GM18909 (cell line): ENCODE measurements around the gene SHISA5.
"Not testable (repeated sequence)": the region's sequence is repeated elsewhere in the genome, so short reads cannot be mapped to it uniquely, and the experiment has no call there.

Experiments
- ATAC-seq: cut with Tn5 transposase; IDR thresholded peaks from one replicate; pipeline ENCODE4 v1.9.1; 2021; ENCODE audit warnings: mild to moderate bottlenecking; ENCODE audit not compliant: unreplicated experiment, poor library complexity

The SHISA5 gene

DNA sequence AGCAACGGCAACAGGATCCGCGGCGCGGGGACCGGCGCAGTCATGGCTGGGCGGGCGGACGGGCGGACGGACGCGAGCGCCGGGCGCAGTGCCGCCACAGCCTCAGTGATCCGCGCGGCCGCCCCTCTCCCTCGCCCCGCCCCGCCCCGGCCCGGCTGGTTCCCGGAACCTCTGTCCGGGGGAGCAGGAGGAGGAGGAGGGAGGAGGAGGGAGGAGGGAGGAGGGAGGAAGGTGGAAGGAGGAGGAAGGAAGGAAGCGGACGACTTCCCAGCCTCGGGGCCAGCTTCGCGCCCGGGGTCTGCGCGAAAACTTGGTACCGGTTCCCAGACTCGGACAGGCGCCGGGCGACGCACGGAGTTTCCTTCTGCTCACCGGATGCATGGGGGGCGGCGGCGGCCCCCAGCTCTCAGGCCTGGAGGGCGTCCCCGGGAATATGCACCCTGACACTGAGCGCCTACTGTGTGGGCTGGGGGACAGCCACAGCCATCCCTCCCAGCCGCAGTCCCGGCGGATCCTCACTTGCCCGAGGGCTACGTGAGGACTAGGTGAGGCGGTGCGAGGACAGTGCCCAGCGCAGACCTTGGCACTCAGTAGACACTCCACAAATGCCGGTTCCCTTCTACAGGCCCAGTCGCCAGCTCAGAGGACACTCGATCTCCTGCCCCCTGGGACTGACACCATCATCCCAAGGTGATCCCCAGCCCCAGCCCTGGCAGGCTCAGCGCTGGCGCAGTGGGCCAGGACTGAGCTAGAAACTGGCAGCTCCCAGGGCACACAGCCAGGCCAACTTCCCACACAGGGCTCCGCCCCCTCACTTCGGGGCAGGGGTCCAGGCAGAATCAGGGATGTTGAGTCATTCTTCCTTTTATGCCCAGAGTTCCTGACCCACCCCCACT, at the start of gene SHISA5:
SHISA5 (minus strand) TSS at position 124 of the 896 bp plus-strand sequence; CDS start at position 44, 80 bp downstream.
- ATAC-seq: no peak

DNA sequence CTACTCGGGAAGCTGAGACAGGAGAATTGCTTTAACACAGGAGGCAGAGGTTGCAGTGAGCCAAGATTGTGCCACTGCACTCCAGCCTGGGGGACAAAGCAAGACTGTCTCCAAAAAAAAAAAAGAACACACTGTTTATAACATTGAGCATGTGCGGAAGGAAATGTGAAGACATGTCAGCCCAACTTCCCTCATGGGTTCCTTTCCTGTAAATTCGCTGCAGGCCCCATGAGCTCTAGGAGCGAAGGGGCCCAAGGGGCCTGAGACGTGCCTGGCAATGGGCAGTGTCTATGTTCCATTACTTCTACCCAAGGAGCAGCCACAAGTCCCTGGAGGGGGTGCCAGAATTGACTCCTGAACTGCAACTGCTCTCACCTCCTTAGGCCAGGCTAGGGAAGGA, 49.4 kb upstream of the SHISA5 start:
- no peak for ATAC-seq

DNA sequence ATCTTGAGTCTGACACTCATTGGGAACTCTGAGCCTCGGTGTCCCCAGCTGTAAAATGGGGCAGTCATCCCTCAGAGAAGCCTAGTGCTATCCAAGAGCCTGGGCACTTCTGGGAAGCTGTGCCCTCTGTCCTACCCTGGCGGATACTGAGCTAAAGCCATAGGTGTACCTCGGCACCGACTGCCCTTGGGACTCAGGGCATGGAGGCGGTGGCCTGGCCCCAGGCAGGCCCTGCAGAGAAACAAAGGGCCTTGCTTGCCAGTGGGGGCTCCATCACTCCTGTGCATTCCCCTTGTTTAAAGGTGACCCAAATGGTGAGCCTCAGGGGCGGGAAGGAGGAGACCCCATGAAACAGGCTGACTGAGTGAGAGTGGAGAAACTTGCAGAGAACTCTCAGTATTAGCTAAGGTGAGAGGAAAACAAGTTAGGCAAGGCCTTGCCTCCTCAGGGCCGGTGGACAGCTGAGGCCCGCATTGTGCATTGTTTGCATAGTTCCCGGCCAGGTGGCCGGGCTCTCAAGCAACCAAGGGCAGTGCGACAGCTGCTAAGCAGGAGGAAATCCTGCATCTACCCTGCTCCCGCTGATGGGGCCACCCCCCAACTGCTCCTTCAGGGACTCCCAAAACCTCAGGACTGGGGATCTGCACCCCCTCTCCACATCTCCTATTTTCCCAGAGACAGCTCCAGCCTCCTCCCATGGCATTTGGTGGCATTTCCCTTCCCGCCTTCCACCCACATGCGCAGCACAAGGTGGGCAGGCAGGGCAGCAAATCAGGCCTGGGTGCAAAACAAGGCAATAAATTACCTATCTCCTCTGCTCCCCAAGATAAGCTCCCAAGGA, 48.4 kb upstream of the SHISA5 start:
- ATAC-seq: no peak

- not testable (repeated sequence) for ATAC-seq
Measured at GRCh38 chr3:48551651-48552050, 47.7 kb upstream of the SHISA5 start.

DNA sequence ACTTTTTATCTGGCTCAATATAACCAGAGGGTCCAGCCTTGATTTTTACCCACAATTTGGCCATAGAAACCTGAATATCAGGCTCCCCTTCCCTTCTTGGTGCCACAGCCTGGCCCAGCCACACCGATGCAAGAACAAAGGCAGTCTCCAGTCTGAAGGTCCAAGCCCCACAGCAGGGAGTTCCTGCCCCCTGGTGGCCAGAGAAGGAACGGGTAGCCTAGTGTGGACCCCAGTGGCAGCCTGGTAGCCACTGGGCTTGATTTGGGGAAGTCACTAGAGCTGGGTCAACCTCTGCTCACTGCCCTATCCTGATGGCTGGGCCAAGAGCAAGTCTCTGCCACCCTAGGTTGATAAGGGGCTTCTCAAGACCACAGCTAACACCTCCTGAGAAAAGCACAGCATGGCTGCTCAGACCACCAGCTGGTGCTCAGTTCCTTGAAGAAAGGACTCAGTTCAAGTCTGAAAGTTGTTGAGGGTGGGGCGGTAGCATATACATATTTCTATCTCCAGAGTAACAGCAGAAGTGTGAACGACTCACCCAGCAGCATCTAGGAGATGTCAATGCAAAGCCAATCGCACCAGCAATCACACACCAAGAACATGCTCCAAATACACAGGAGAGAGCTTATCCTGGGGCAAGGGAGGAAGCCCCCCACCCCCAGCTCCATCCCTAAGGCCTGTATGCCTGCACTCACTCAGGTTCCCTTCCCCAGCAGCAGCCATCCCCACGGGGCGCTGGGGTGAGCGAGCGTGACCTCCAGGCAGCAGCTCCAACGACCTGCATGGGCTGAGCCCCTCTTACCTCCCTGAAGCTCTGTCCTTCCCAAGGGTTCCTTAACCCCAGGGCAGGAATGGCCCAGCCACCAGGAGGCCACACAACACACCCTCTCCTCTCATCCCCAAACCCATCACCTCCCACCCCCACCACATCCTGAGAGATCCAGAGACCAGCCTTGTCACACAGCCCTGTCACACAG, 45.0 kb upstream of the SHISA5 start:
- ATAC-seq: peak; percentile 70

- ATAC-seq: no peak
Measured at GRCh38 chr3:48548126-48548525, 44.2 kb upstream of the SHISA5 start.

GRCh38 chr3:48546203-48546829, 42.3 kb upstream of the SHISA5 start:
- ATAC-seq: no peak

- no peak for ATAC-seq
Measured at GRCh38 chr3:48544141-48544540, 40.2 kb upstream of the SHISA5 start.

DNA sequence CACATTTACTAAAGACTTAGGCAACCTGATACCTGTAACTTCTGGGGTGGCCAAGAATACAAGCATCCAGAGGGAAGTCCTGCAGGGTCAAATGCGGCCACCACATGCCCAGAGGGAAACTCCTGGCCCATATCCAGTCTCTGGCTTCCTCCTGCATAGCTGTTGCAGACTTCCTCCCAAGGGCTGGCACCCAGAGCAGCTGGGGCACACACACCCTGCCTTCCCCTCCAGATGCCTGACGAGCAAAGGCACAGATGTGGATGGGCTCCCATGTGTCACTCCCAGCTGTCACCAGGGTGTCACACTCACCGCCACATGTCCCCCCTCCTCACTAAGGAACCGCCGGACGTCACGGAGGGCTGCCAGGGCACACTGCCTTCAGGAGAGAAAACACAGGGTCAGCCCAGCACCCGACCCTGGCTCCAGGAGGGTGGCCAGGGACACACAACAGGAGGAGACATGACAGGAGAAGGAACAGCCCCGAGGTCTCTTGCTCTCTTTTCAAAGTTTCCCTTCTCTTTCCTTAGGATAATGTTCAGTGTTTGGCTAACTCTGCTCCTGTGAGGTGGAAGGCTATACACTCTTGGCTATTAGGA, 39.4 kb upstream of the SHISA5 start:
- no peak for ATAC-seq

GRCh38 chr3:48538451-48538850, 34.5 kb upstream of the SHISA5 start:
- no peak for ATAC-seq

DNA sequence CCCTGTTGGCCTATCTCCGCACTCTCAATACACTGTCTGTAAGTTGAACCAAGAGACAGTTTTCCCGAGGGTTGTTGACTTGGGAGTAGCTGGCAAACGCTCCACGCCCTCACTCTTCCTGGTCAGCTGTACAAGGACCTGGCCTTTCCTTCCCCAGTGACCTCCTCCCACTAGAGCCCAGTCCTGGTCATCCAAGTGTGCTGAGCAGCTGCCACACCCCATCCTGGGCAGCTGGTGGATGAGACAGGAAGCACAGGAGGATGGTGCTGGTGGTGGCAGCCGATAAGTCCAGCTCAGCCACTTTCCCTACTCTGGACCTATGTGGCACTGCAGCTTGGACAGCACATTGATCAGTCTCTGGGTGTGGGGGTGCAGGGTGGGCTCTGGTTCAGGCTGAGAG, 32.8 kb upstream of the SHISA5 start:
- no peak for ATAC-seq

DNA sequence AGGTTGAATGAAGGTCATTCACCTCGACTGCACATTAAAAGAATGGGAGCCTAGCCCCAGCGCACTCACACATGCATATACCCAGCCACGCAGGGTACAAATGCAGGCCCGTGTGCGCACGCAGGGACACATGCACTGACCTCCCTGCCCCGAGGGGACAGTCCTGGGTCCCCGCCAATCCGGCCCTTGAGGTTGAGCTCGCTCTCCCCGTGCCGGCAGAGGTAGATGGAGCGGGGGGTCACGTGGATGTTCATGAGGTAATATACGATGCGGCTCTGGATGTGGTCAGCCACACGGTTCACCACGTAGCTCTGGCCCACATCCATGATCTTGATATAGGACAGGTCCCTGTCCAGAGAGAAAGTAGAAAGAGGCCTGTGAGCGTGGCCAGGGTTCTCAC, 32.1 kb upstream of the SHISA5 start:
- ATAC-seq: no peak

GRCh38 chr3:48535578-48535977, 31.6 kb upstream of the SHISA5 start:
- no peak for ATAC-seq

DNA sequence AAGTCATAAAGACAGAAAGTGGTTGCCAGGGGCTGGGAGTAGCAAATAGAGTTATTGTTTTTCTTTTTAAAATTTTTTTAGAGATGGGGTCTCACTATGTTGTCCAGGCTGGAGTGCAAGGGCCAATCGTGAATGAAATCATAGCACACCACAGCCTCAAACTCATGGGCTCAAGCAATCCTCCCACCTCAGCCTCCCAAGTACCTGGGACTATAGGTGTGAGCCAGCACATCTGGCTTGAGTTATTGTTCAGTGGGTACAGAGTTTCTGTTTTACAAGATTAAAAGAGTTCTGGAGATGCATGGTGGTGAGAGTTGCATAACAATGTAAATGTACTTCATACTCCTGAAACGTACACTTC, 29.0 kb upstream of the SHISA5 start:
- ATAC-seq: no peak

DNA sequence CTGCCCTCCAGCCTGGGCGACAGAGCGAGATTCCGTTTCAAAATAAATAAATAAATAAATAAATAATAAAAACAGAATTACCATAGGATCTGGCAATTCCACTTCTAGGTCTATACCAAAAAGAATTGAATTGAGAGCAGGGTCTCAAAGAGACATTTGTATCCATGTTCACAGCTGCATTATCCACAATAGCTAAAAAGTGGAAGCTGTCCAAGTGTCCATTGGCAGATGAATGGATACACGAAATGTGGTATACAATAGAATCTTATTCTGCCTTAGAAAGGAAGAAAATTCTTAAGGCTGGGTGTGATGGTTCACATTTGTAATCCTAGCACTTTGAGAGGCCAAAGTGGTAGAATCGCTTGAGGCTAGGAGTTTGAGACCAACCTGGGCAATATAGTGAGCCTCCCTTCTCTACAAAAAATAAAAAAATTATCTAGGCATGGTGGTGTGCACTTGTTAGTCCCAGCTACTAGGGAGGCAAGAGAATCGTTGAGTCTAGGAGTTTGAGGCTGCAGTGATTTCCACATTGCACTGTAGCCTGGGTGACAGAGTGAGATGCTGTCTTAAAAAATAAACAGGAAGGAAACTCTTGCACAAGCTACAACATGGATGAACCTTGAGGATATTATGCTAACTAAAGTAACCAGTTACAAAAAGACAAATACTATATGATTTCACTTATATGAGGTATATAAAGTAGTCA, 28.4 kb upstream of the SHISA5 start:
- ATAC-seq: no peak

DNA sequence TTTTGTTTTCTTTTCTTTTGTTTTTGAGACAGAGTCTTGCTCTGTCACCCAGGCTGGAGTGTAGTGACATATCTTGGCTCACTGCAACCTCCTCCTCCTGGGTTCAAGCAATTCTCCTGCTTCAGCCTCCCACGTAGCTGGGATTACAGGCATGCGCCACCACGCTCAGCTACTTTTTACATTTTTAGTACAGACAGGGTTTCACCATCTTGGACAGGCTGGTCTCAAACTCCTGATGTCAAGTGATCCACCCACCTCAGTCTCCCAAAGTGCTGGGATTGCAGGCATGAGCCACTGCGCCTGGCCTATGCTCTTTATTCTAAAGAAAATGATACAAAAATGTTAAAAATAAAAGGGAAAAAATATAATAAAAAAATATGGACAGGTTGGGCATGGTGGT, 26.7 kb upstream of the SHISA5 start:
- ATAC-seq: not testable (repeated sequence)

DNA sequence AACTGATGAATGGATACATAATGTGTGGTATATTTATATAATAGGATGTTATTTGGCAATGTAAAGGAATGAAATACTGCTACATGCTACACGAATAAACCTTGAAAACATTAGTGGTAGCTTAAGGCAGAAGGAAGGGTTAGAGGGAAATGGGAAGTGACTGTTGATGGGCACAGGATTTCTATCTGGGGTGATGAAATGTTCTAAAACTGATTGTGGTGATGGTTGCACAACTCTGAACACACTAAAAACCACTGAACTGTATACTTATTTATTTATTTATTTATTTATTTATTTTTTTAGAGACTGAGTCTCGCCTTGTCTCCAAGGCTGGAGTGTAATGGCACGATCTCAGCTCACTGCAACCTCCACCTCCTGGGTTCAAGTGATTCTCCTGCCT, 24.8 kb upstream of the SHISA5 start:
- ATAC-seq: no peak

DNA sequence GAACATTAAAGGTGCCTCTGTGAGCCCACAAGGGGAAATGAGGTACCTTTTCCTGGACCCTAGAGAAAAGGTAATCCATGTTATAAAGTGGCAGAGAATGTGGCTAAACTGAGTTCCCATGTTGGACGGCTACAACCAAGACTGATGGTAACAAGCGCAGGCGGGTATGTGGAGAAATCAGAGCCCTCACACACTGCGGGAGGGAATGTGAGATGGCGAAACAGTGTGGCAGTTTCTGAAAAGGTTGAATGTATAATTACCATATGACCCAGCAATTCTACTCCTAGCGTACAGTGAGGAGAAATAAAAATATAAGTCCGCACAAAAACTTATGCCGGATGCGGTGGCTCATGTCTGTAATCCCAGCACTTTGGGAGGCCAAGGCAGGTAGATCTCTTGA, 24.1 kb upstream of the SHISA5 start:
- ATAC-seq: no peak

GRCh38 chr3:48524970-48525369, 21.0 kb upstream of the SHISA5 start:
- no peak for ATAC-seq
